ENCODE data around the gene PPP2R2C.

GRCh38 chr4:6421397-6421796, 51.0 kb downstream of the PPP2R2C start:
- TF ChIP-seq CTCF (IDR thresholded peaks at IDR 0.05) (no peak), POLR2A (IDR thresholded peaks at IDR 0.05) (no peak), POLR2AphosphoS5 (IDR thresholded peaks at IDR 0.05) (no peak)
